Peyer's patch (tissue), 4 donors: ENCODE data around the gene UBE4A.

Experiments
- POLR2A ChIP-seq, 2 donors: fragments of 450-650 bp; IDR thresholded peaks; one replicate each; pipeline ENCODE4 v1.5.1; 2017; ENCODE audit warnings: antibody characterized with exemption in 2 of 2, mild to moderate bottlenecking in 2 of 2, moderate library complexity in 2 of 2
- TF ChIP-seq, protein P1 (sequence below), 6 experiments: fragments of 450-650 bp in 4 of 6; fragments of 200-600 bp in 2 of 6; sonication (generic) in 1 of 6; IDR thresholded peaks; one replicate each; pipeline ENCODE4 v1.5.1; 2017 to 2019; ENCODE audit warnings: antibody characterized with exemption in 6 of 6, mild to moderate bottlenecking in 3 of 6, moderate library complexity in 1 of 6

GRCh38 chr11:118339281-118339961, 20.0 kb upstream of the UBE4A start:
- no peak for TF ChIP-seq POLR2A (IDR thresholded peaks at IDR 0.05)
- TF ChIP-seq, protein P1, sequence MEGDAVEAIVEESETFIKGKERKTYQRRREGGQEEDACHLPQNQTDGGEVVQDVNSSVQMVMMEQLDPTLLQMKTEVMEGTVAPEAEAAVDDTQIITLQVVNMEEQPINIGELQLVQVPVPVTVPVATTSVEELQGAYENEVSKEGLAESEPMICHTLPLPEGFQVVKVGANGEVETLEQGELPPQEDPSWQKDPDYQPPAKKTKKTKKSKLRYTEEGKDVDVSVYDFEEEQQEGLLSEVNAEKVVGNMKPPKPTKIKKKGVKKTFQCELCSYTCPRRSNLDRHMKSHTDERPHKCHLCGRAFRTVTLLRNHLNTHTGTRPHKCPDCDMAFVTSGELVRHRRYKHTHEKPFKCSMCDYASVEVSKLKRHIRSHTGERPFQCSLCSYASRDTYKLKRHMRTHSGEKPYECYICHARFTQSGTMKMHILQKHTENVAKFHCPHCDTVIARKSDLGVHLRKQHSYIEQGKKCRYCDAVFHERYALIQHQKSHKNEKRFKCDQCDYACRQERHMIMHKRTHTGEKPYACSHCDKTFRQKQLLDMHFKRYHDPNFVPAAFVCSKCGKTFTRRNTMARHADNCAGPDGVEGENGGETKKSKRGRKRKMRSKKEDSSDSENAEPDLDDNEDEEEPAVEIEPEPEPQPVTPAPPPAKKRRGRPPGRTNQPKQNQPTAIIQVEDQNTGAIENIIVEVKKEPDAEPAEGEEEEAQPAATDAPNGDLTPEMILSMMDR (IDR thresholded peaks at IDR 0.05) = no peak
